ENCODE data around the gene SLC22A3. TPM values are rescaled to one million over a fixed set of nuclear protein-coding genes. Genes with fewer than 3 reads are reported as not detected.

The SLC22A3 gene
- total RNA-seq, 1 experiment from 2014 or later: 0.09 TPM

GRCh38 chr6:160353950-160354496 lies 5.8 kb downstream of the SLC22A3 start:
- BruUV-seq (replicated peaks): no TSS peak
- TF ChIP-seq CTCF (IDR thresholded peaks at IDR 0.05; ENCODE audit: unreplicated experiment): no peak
- no peak overlapping the region for H3K27ac Mint-ChIP-seq (ENCODE audit: low read depth, unreplicated experiment)
- no peaks in the 10 kb centered on the region for H3K36me3 Mint-ChIP-seq (ENCODE audit: insufficient read depth, unreplicated experiment)
- H3K4me3 Mint-ChIP-seq (ENCODE audit: unreplicated experiment): no peak overlapping the region
- H3K9me3 Mint-ChIP-seq (ENCODE audit: unreplicated experiment): no peaks in the 10 kb centered on the region
- intact Hi-C loops (cut with micrococcal nuclease): no loop called here
- ChIA-PET CTCF (interaction anchor here (1.2 kb wide), 1 partner anchor 102 kb away, joined by 4 read pairs; no protein-coding TSS in a partner anchor), POLR2A (interaction anchor here (1.0 kb wide), 1 partner anchor 11 kb away, joined by 6 read pairs; no protein-coding TSS in a partner anchor)
- H3K4me1 Mint-ChIP-seq (ENCODE audit: insufficient read depth, unreplicated experiment): no peaks in the 10 kb centered on the region
- no peaks in the 10 kb centered on the region for H3K27me3 Mint-ChIP-seq (ENCODE audit: insufficient read depth, unreplicated experiment)
- DNase-seq (ENCODE audit: unreplicated experiment): no peak

- peak; percentile 82 for DNase-seq (ENCODE audit: unreplicated experiment)
- no peak overlapping the region for H3K4me3 Mint-ChIP-seq (ENCODE audit: unreplicated experiment)
- no TSS peak for BruUV-seq (replicated peaks)
Observed at GRCh38 chr6:160355001-160355400, 6.8 kb downstream of the SLC22A3 start.

GRCh38 chr6:160356074-160356744 lies 8.0 kb downstream of the SLC22A3 start:
- Mint-ChIP-seq H3K27me3 (ENCODE audit: insufficient read depth, unreplicated experiment) (no peaks in the 10 kb centered on the region), H3K36me3 (ENCODE audit: insufficient read depth, unreplicated experiment) (no peaks in the 10 kb centered on the region), H3K27ac (ENCODE audit: low read depth, unreplicated experiment) (peak overlapping the region; percentile 39), H3K4me3 (ENCODE audit: unreplicated experiment) (no peak overlapping the region), H3K9me3 (ENCODE audit: unreplicated experiment) (no peaks in the 10 kb centered on the region), H3K4me1 (ENCODE audit: insufficient read depth, unreplicated experiment) (no peaks in the 10 kb centered on the region)
- POLR2A ChIA-PET: interaction anchor here (0.6 to 1.7 kb wide), 3 partner anchors 22 to 27 kb away, joined by 3 to 4 read pairs (median 3); no protein-coding TSS in a partner anchor
- CTCF ChIA-PET: no interaction called here
- DNase-seq (ENCODE audit: unreplicated experiment): no peak
- TF ChIP-seq CTCF (IDR thresholded peaks at IDR 0.05; ENCODE audit: unreplicated experiment): no peak
- intact Hi-C loops (cut with micrococcal nuclease): no loop called here
- no TSS peak for BruUV-seq (replicated peaks)

More at GRCh38 chr6:160355001-160355400, 6.8 kb downstream of the SLC22A3 start:
- no peaks in the 10 kb centered on the region for H3K4me1 Mint-ChIP-seq (ENCODE audit: insufficient read depth, unreplicated experiment)
- H3K27ac Mint-ChIP-seq (ENCODE audit: low read depth, unreplicated experiment): no peak overlapping the region
- no peaks in the 10 kb centered on the region for H3K9me3 Mint-ChIP-seq (ENCODE audit: unreplicated experiment)
- ChIA-PET POLR2A (interaction anchor here (1.3 kb wide), 1 partner anchor 23 kb away, joined by 4 read pairs; no protein-coding TSS in a partner anchor), CTCF (no interaction called here)
- intact Hi-C loops (cut with micrococcal nuclease): no loop called here
- H3K27me3 Mint-ChIP-seq (ENCODE audit: insufficient read depth, unreplicated experiment): no peaks in the 10 kb centered on the region
- no peak for TF ChIP-seq CTCF (IDR thresholded peaks at IDR 0.05; ENCODE audit: unreplicated experiment)
- no peaks in the 10 kb centered on the region for H3K36me3 Mint-ChIP-seq (ENCODE audit: insufficient read depth, unreplicated experiment)

GRCh38 chr6:160357088-160357487 lies 8.9 kb downstream of the SLC22A3 start:
- CTCF ChIA-PET: no interaction called here

More at GRCh38 chr6:160357088-160357487, 8.9 kb downstream of the SLC22A3 start:
- no peaks in the 10 kb centered on the region for H3K9me3 Mint-ChIP-seq (ENCODE audit: unreplicated experiment)
- intact Hi-C loops (cut with micrococcal nuclease): no loop called here
- no peaks in the 10 kb centered on the region for H3K36me3 Mint-ChIP-seq (ENCODE audit: insufficient read depth, unreplicated experiment)
- H3K27me3 Mint-ChIP-seq (ENCODE audit: insufficient read depth, unreplicated experiment): no peaks in the 10 kb centered on the region
- no peak for TF ChIP-seq CTCF (IDR thresholded peaks at IDR 0.05; ENCODE audit: unreplicated experiment)
- no peaks in the 10 kb centered on the region for H3K4me1 Mint-ChIP-seq (ENCODE audit: insufficient read depth, unreplicated experiment)
- no peak for DNase-seq (ENCODE audit: unreplicated experiment)
- no peak overlapping the region for H3K4me3 Mint-ChIP-seq (ENCODE audit: unreplicated experiment)
- POLR2A ChIA-PET: interaction anchor here (0.7 to 1.7 kb wide), 2 partner anchors 21 to 26 kb away, joined by 3 to 4 read pairs; no protein-coding TSS in a partner anchor
- BruUV-seq (replicated peaks): no TSS peak
- no peak overlapping the region for H3K27ac Mint-ChIP-seq (ENCODE audit: low read depth, unreplicated experiment)

Measured in MCF 10A (cell line).